Measurements from ENCODE around the gene CISD3. TPM values are rescaled to one million over a fixed set of nuclear protein-coding genes. Genes with fewer than 3 reads are reported as not detected.
A peak's percentile ranks its signal among the peaks of the same experiment; 100 is the strongest.

Gene CISD3
- total and polyA plus RNA-seq, 2 of the 8 experiments (the other 6 are each of a cell fraction or from before 2014, with no cell fraction given) = 9.4 to 11.1 TPM

GRCh38 chr17:38705523-38705802 lies 24.7 kb upstream of the CISD3 start:
- H3K18ac ChIP-seq (ENCODE audit: extremely low read depth, low read length) = no peak overlapping the region
- H4K5ac ChIP-seq (ENCODE audit: insufficient read length, low read depth, low read length) = no peak overlapping the region
- no CpG with 5 or more reads among the region's 32 CpGs for WGBS, 2 experiments (ENCODE audit: extremely low coverage in 1 of 2, insufficient coverage in 1 of 2, insufficient read length in 1 of 2, insufficient replicate concordance in 2 of 2, low coverage in 1 of 2, low lambda C conversion rate in 2 of 2, missing lambda C conversion rate in 1 of 2)
- no peaks in the 10 kb centered on the region for H3K79me1 ChIP-seq (ENCODE audit: low read depth, low read length)
- H3K56ac ChIP-seq (replicated peaks; ENCODE audit: insufficient read length, low read depth, low read length) = no peak overlapping the region
- POLR2A ChIA-PET (ENCODE audit: partially characterized antibody) = interaction anchor here (1.0 to 4.5 kb wide), 12 partner anchors 10 to 149 kb away, joined by 3 to 38 read pairs (median 4); no protein-coding TSS in a partner anchor
- peak overlapping the region; percentile 79 to 81 for H3K4me2 ChIP-seq (ENCODE audit: insufficient read depth in 1 of 2, low read depth in 2 of 2, low read length in 2 of 2)
- H3K14ac ChIP-seq (ENCODE audit: insufficient read length) = no peak overlapping the region
- peaks cover 5 to 15% of the 10 kb centered on the region in 2 experiments for H4K20me1 ChIP-seq (replicated peaks in 1 of 2; ENCODE audit: control insufficient read depth in 1 of 2, insufficient read depth in 2 of 2, low read length in 2 of 2)
- FAIRE-seq (no peak), DNase-seq (ENCODE audit: low read depth in 1 of 2, low spot score in 2 of 2) (no peak)
- no peaks in the 10 kb centered on the region for H3K9me3 ChIP-seq (ENCODE audit: insufficient read depth in 2 of 2, low read depth in 1 of 2, low read length in 1 of 2)
- peaks cover 15 to 48% (median 32%) of the 10 kb centered on the region in 4 experiments for H3K4me1 ChIP-seq (replicated peaks in 1 of 4; ENCODE audit: control insufficient read depth in 3 of 4, insufficient read depth in 4 of 4, low read length in 3 of 4)
- H3K4ac ChIP-seq (replicated peaks; ENCODE audit: insufficient read length, low read depth, low read length) = no peak overlapping the region
- peaks cover 28% of the 10 kb centered on the region for H3K23me2 ChIP-seq (ENCODE audit: low read depth, low read length)
- no peak overlapping the region for H2BK12ac ChIP-seq (ENCODE audit: low read depth, low read length)
- no peak overlapping the region for H3K23ac ChIP-seq (ENCODE audit: insufficient read length)
- H2BK5ac ChIP-seq (ENCODE audit: low read depth, low read length) = no peak overlapping the region
- no peak overlapping the region for H2AK5ac ChIP-seq (ENCODE audit: low read depth, low read length)
- peak overlapping the region; percentile 46 to 76 (median 60); a peak in 6 of 8 replicates for H3K4me3 ChIP-seq (ENCODE audit: extremely low read depth in 1 of 4, insufficient read depth in 2 of 4, low read depth in 3 of 4, low read length in 4 of 4)
- no peak overlapping the region for H4K91ac ChIP-seq (replicated peaks; ENCODE audit: insufficient read length, low read length)
- no peak overlapping the region for H2AFZ ChIP-seq (ENCODE audit: low read length)
- no peak overlapping the region for H2BK120ac ChIP-seq (replicated peaks; ENCODE audit: low read depth, low read length)
- no peaks in the 10 kb centered on the region for H3K36me3 ChIP-seq (ENCODE audit: control insufficient read depth in 2 of 4, insufficient read depth in 4 of 4, low read length in 3 of 4)
- no peak overlapping the region for H2BK20ac ChIP-seq (ENCODE audit: low read length)
- CTCF ChIA-PET (ENCODE audit: partially characterized antibody) = interaction anchor here (0.7 to 3.4 kb wide), 10 partner anchors 8 to 104 kb away, joined by 3 to 30 read pairs (median 4); no protein-coding TSS in a partner anchor
- H2BK15ac ChIP-seq (ENCODE audit: low read length) = no peak overlapping the region
- H3K27ac ChIP-seq (ENCODE audit: low read depth, low read length) = no peak overlapping the region
- no peak overlapping the region for H4K8ac ChIP-seq (ENCODE audit: extremely low read depth, insufficient read depth, low read length)
- H3K9ac ChIP-seq (replicated peaks in 1 of 4; ENCODE audit: extremely low read depth in 1 of 4, low read depth in 3 of 4, low read length in 3 of 4) = no peak overlapping the region
- no peaks in the 10 kb centered on the region for H3K79me2 ChIP-seq (ENCODE audit: control insufficient read depth in 1 of 2, insufficient read depth in 2 of 2, low read length in 2 of 2)
- peaks cover 26 to 74% (median 60%) of the 10 kb centered on the region in 4 experiments for H3K27me3 ChIP-seq (replicated peaks in 1 of 4; ENCODE audit: control insufficient read depth in 3 of 4, extremely low read depth in 1 of 4, insufficient read depth in 3 of 4, low read length in 3 of 4)
- TF ChIP-seq ATF2 (IDR thresholded peaks at IDR 0.05; ENCODE audit: low read length) (no peak), FOSL1 (IDR thresholded peaks at IDR 0.05; ENCODE audit: insufficient read depth, low read depth, low read length) (no peak), POLR2AphosphoS5 (IDR thresholded peaks at IDR 0.05; ENCODE audit: low read depth, low read length) (no peak), CHD2 (IDR thresholded peaks at IDR 0.05; ENCODE audit: low read length) (no peak), RXRA (IDR thresholded peaks at IDR 0.05; ENCODE audit: insufficient read depth, low read depth, low read length) (no peak), PHF8 (conservative IDR thresholded peaks at IDR 0.05; ENCODE audit: low read depth, low read length) (no peak; the same call in 1 of the 2 replicates), KDM5A (IDR thresholded peaks at IDR 0.05; ENCODE audit: low read length) (no peak), GABPA (IDR thresholded peaks at IDR 0.05; ENCODE audit: borderline replicate concordance, insufficient read depth, low read length) (no peak), CTBP2 (IDR thresholded peaks at IDR 0.05; ENCODE audit: borderline replicate concordance, insufficient read depth, insufficient read length, low read length) (no peak), JUN (IDR thresholded peaks at IDR 0.05; ENCODE audit: low read depth, low read length) (no peak), POLR2A (IDR thresholded peaks at IDR 0.05; ENCODE audit: control extremely low read depth in 1 of 2, low read depth in 2 of 2, low read length in 2 of 2) (no peak), RAD21 (IDR thresholded peaks at IDR 0.05 in 1 of 2, conservative IDR thresholded peaks at IDR 0.05 in 1 of 2; ENCODE audit: low read depth in 2 of 2, low read length in 2 of 2) (no peak)

All from H1 (cell line).